H1 (cell line): Measurements from ENCODE around the gene CFAP54. TPM values are rescaled to one million over a fixed set of nuclear protein-coding genes. Genes with fewer than 3 reads are reported as not detected.

Experiments used
- CTCF ChIA-PET: fragments of 300-600 bp; sonication (Branson Sonifier 250); formaldehyde crosslinking; loops from one replicate; lab custom pipeline; 2021; ENCODE audit not compliant: partially characterized antibody; lab: Charles Lee
- POLR2A ChIA-PET: fragments of 300-600 bp; sonication (Branson Sonifier 250); formaldehyde crosslinking; loops from one replicate; lab custom pipeline; 2021; ENCODE audit warnings: inconsistent platforms; ENCODE audit not compliant: partially characterized antibody; lab: Charles Lee
- DNase-seq, 2 experiments: peaks; one replicate each; pipeline versions ENCODE4 v3.0.0 to v3.0.0-alpha.2; 2010 to 2022; ENCODE audit warnings: low spot score in 2 of 2, low read depth in 1 of 2, mixed read lengths in 1 of 2
- FAIRE-seq: peaks from 2 replicates; lab custom pipeline; 2011; peaks lifted over from hg19 to GRCh38; lab: Jason Lieb, UNC
- H2AFZ ChIP-seq: 2 replicates; pipeline ENCODE4 v1.8.1; 2012; ENCODE audit warnings: low read length, inconsistent platforms
- H2AK5ac ChIP-seq: 2 replicates; pipeline ENCODE4 v1.6.1; 2013; ENCODE audit warnings: low read depth, low read length
- H2BK120ac ChIP-seq: replicated peaks from 2 replicates; pipeline ENCODE3; 2013; ENCODE audit warnings: low read depth, low read length, inconsistent platforms
- H2BK12ac ChIP-seq: 2 replicates; pipeline ENCODE4 v1.6.1; 2013; ENCODE audit warnings: low read depth, low read length
- H2BK15ac ChIP-seq: 2 replicates; pipeline ENCODE4 v1.6.1; 2013; ENCODE audit warnings: low read length
- H2BK20ac ChIP-seq: 2 replicates; pipeline ENCODE4 v1.6.1; 2013; ENCODE audit warnings: low read length
- H2BK5ac ChIP-seq: 2 replicates; pipeline ENCODE4 v1.6.1; 2013; ENCODE audit warnings: low read depth, low read length
- H3K14ac ChIP-seq: 2 replicates; pipeline ENCODE4 v1.6.1; 2013; ENCODE audit warnings: inconsistent platforms; ENCODE audit not compliant: insufficient read length
- H3K18ac ChIP-seq: 2 replicates; pipeline ENCODE4 v1.6.1; 2013; ENCODE audit warnings: low read length; ENCODE audit errors: extremely low read depth
- H3K23ac ChIP-seq: 2 replicates; pipeline ENCODE4 v1.6.1; 2013; ENCODE audit warnings: inconsistent platforms; ENCODE audit not compliant: insufficient read length
- H3K23me2 ChIP-seq: 2 replicates; pipeline ENCODE4 v1.6.1; 2013; ENCODE audit warnings: low read depth, low read length
- H3K27ac ChIP-seq: 2 replicates; pipeline ENCODE4 v1.6.1; 2011; ENCODE audit warnings: low read depth, low read length, inconsistent platforms
- H3K27me3 ChIP-seq, 4 experiments: replicated peaks in 1 of 4; 1 replicate in 1 of 4; 2 replicates in 3 of 4; pipeline versions ENCODE4 v1.6.1 to v1.8.1; 2011 to 2013; ENCODE audit warnings: low read length in 3 of 4, mild to moderate bottlenecking in 3 of 4, inconsistent platforms in 2 of 4, mixed read lengths in 2 of 4, moderate library complexity in 1 of 4; ENCODE audit not compliant: control insufficient read depth in 3 of 4, insufficient read depth in 3 of 4; ENCODE audit errors: extremely low read depth in 1 of 4
- H3K36me3 ChIP-seq, 4 experiments: 2 replicates each; pipeline versions ENCODE4 v1.6.1 to v1.8.1; 2011 to 2013; ENCODE audit warnings: mild to moderate bottlenecking in 4 of 4, low read length in 3 of 4, moderate library complexity in 2 of 4, control low read depth in 1 of 4, inconsistent platforms in 1 of 4; ENCODE audit not compliant: insufficient read depth in 4 of 4, control insufficient read depth in 2 of 4
- H3K4ac ChIP-seq: replicated peaks from 2 replicates; pipeline ENCODE3; 2013; ENCODE audit warnings: low read length, low read depth, mixed read lengths, inconsistent platforms; ENCODE audit not compliant: insufficient read length
- H3K4me1 ChIP-seq, 4 experiments: replicated peaks in 1 of 4; 1 replicate in 1 of 4; 2 replicates in 3 of 4; pipeline versions ENCODE4 v1.6.1 to v1.8.1; 2011 to 2013; ENCODE audit warnings: low read length in 3 of 4, inconsistent platforms in 2 of 4, mixed read lengths in 1 of 4; ENCODE audit not compliant: insufficient read depth in 4 of 4, control insufficient read depth in 3 of 4
- H3K4me2 ChIP-seq, 2 experiments: 2 replicates each; pipeline versions ENCODE4 v1.6.1 to v1.8.1; 2011 to 2013; ENCODE audit warnings: low read depth in 2 of 2, low read length in 2 of 2, control low read depth in 1 of 2, inconsistent platforms in 1 of 2, mild to moderate bottlenecking in 1 of 2; ENCODE audit not compliant: insufficient read depth in 1 of 2
- H3K4me3 ChIP-seq, 4 experiments: fragments of 200-600, 300-600 bp in 1 of 4; sonication (generic), shearing (Covaris generic), sonication (Bioruptor Twin) in 1 of 4; 2 replicates each; pipeline versions ENCODE4 v1.5.1 to v1.8.1; 2011 to 2016; ENCODE audit warnings: low read length in 4 of 4, low read depth in 3 of 4, control low read depth in 2 of 4, inconsistent platforms in 2 of 4, mild to moderate bottlenecking in 2 of 4, mixed read lengths in 1 of 4, moderate library complexity in 1 of 4; ENCODE audit not compliant: insufficient read depth in 2 of 4; ENCODE audit errors: extremely low read depth in 1 of 4
- H3K56ac ChIP-seq: replicated peaks from 2 replicates; pipeline ENCODE3; 2013; ENCODE audit warnings: low read depth, mild to moderate bottlenecking, mixed read lengths, low read length, inconsistent platforms; ENCODE audit not compliant: insufficient read length
- H3K79me1 ChIP-seq: 2 replicates; pipeline ENCODE4 v1.6.1; 2013; ENCODE audit warnings: low read depth, low read length, control low read depth
- H3K79me2 ChIP-seq, 2 experiments: 2 replicates each; pipeline versions ENCODE4 v1.6.1 to v1.8.1; 2012 to 2013; ENCODE audit warnings: low read length in 2 of 2, mild to moderate bottlenecking in 2 of 2, inconsistent platforms in 1 of 2; ENCODE audit not compliant: insufficient read depth in 2 of 2, control insufficient read depth in 1 of 2
- H3K9ac ChIP-seq, 4 experiments: replicated peaks in 1 of 4; 1 replicate in 1 of 4; 2 replicates in 3 of 4; pipeline versions ENCODE4 v1.6.1 to v1.8.1; 2011 to 2013; ENCODE audit warnings: low read depth in 3 of 4, low read length in 3 of 4, control low read depth in 2 of 4, mild to moderate bottlenecking in 2 of 4, moderate library complexity in 2 of 4, inconsistent platforms in 1 of 4; ENCODE audit errors: extremely low read depth in 1 of 4
- H3K9me3 ChIP-seq, 2 experiments: 2 replicates each; pipeline versions ENCODE4 v1.6.1 to v1.8.1; 2012 to 2013; ENCODE audit warnings: mild to moderate bottlenecking in 2 of 2, moderate library complexity in 2 of 2, control low read depth in 1 of 2, inconsistent platforms in 1 of 2, low read depth in 1 of 2, low read length in 1 of 2, mixed read lengths in 1 of 2; ENCODE audit not compliant: insufficient read depth in 2 of 2
- H4K20me1 ChIP-seq, 2 experiments: replicated peaks in 1 of 2; 2 replicates each; pipeline versions ENCODE3 to v1.8.1; 2011 to 2013; ENCODE audit warnings: inconsistent platforms in 2 of 2, low read length in 2 of 2, mild to moderate bottlenecking in 1 of 2; ENCODE audit not compliant: insufficient read depth in 2 of 2, control insufficient read depth in 1 of 2
- H4K5ac ChIP-seq: 2 replicates; pipeline ENCODE4 v1.6.1; 2013; ENCODE audit warnings: low read length, low read depth, mixed read lengths, inconsistent platforms; ENCODE audit not compliant: insufficient read length
- H4K8ac ChIP-seq: 2 replicates; pipeline ENCODE4 v1.8.0; 2013; ENCODE audit warnings: mild to moderate bottlenecking, moderate library complexity, low read length, inconsistent platforms; ENCODE audit not compliant: insufficient read depth; ENCODE audit errors: extremely low read depth
- H4K91ac ChIP-seq: replicated peaks from 2 replicates; pipeline ENCODE3; 2013; ENCODE audit warnings: low read length, mixed read lengths, inconsistent platforms; ENCODE audit not compliant: insufficient read length
- EGR1 ChIP-seq: IDR thresholded peaks from 2 replicates; pipeline ENCODE4 v1.6.1; 2011; ENCODE audit warnings: low read depth, low read length, borderline replicate concordance
- HDAC6 ChIP-seq: IDR thresholded peaks from one replicate; pipeline ENCODE4 v1.7.1; 2012; ENCODE audit warnings: low read depth, mild to moderate bottlenecking, inconsistent platforms, low read length, moderate library complexity
- JUN ChIP-seq: IDR thresholded peaks from 2 replicates; pipeline ENCODE4 v1.6.1; 2011; ENCODE audit warnings: low read depth, mild to moderate bottlenecking, improper control_type of control experiment, low read length
- JUND ChIP-seq: IDR thresholded peaks from 2 replicates; pipeline ENCODE4 v1.6.1; 2011; ENCODE audit warnings: mild to moderate bottlenecking, improper control_type of control experiment, low read length
- MAFK ChIP-seq: IDR thresholded peaks from 2 replicates; pipeline ENCODE4 v1.6.1; 2012; ENCODE audit warnings: low read depth, mild to moderate bottlenecking, improper control_type of control experiment, low read length
- NRF1 ChIP-seq: IDR thresholded peaks from 2 replicates; pipeline ENCODE4 v1.6.1; 2011; ENCODE audit warnings: mild to moderate bottlenecking, low read depth, low read length, improper control_type of control experiment
- PHF8 ChIP-seq: fragments of 200-600 bp; sonication (generic); conservative IDR thresholded peaks from 2 replicates; pipeline ENCODE4 v1.7.1; 2012; ENCODE audit warnings: low read depth, mild to moderate bottlenecking, inconsistent platforms, low read length, moderate library complexity
- RAD21 ChIP-seq, 2 experiments: IDR thresholded peaks in 1 of 2; conservative IDR thresholded peaks in 1 of 2; 2 replicates each; pipeline ENCODE4 v1.6.1; 2011; ENCODE audit warnings: low read depth in 2 of 2, low read length in 2 of 2, improper control_type of control experiment in 1 of 2, inconsistent platforms in 1 of 2, mild to moderate bottlenecking in 1 of 2, moderate library complexity in 1 of 2
- SIN3A ChIP-seq, 2 experiments: IDR thresholded peaks in 1 of 2; conservative IDR thresholded peaks in 1 of 2; 2 replicates each; pipeline ENCODE4 v1.6.1; 2011 to 2012; ENCODE audit warnings: low read length in 2 of 2, improper control_type of control experiment in 1 of 2, low read depth in 1 of 2, mild to moderate bottlenecking in 1 of 2
- SIRT6 ChIP-seq: IDR thresholded peaks from one replicate; pipeline ENCODE4 v1.7.1; 2012; ENCODE audit warnings: low read length, inconsistent platforms
- SRF ChIP-seq: IDR thresholded peaks from 2 replicates; pipeline ENCODE4 v1.6.1; 2011; ENCODE audit warnings: mild to moderate bottlenecking, low read depth, low read length, moderate library complexity
- TCF12 ChIP-seq: IDR thresholded peaks from 2 replicates; pipeline ENCODE4 v1.6.1; 2011; ENCODE audit warnings: low read depth, mild to moderate bottlenecking, low read length
- ZNF274 ChIP-seq: IDR thresholded peaks from 2 replicates; pipeline ENCODE4 v1.7.0; 2012; ENCODE audit warnings: low read length, borderline replicate concordance; ENCODE audit errors: extremely low read depth
- WGBS, 2 experiments: shearing (Covaris generic) in 1 of 2; methylation state at CpG; one replicate each; pipeline versions ENCODE4 v1.1.6 to v1.1.7; 2013 to 2015; ENCODE audit warnings: low lambda C conversion rate in 2 of 2, mixed read lengths in 2 of 2, inconsistent platforms in 1 of 2, low coverage in 1 of 2, missing lambda C conversion rate in 1 of 2; ENCODE audit not compliant: insufficient replicate concordance in 2 of 2, insufficient coverage in 1 of 2, insufficient read length in 1 of 2; ENCODE audit errors: extremely low coverage in 1 of 2, missing lambda C conversion rate in 1 of 2; 5-methylcytosine and 5-hydroxymethylcytosine counted together
- polyA plus RNA-seq, 7 experiments: library from polyadenylated mRNA; depleted of rRNA in 3 of 7; stranded (reverse) in 5 of 7; unstranded in 2 of 7; fragments of >200 nt in 5 of 7; fragments of 200-250 nt in 2 of 7; gene quantifications; 1 replicate in 5 of 7; 2 replicates in 1 of 7; 4 replicates in 1 of 7; pipeline versions ENCODE4 v1.2.1 to v1.2.3, GENCODE V29; 2011 to 2013; ENCODE audit warnings: missing spikeins in 2 of 7, mixed read lengths in 2 of 7
- total RNA-seq: library from RNA; stranded (reverse); fragmentation: NEBNext Ultra II Directional; extraction: Animal tissue kit (Norgen Biotek cat#: 25700); gene quantifications from 2 replicates; pipeline ENCODE4 v1.2.1, GENCODE V29; 2021

The CFAP54 gene
- total and polyA plus RNA-seq, 2 of the 8 experiments (the other 6 are each of a cell fraction or from before 2014, with no cell fraction given): 0.17 to 0.33 TPM

DNA sequence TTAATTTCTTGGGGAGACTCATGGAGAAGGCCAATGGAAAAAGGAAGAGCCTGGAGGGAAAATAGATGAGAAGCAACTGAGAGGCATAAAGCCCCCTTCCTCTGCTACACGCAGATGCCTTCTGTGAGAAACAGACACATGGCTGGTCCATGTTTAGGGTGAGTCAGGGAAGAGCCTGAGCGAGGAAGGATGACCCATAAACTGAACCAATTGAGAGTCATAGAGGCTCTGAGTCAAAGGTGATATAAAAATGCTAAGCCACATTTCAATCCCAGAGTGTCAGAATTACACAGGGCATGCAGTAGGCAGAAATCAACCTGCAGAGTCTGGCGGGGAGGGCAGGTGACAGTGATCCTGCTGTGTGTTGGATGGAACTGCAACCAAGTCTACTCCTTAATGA, 387.6 kb downstream of the CFAP54 start:
- Histone ChIP-seq H2BK120ac (no peak overlapping the region), H3K23me2 (no peaks in the 10 kb centered on the region), H3K79me1 (no peaks in the 10 kb centered on the region), H3K4ac (no peak overlapping the region), H4K5ac (no peak overlapping the region), H3K56ac (no peak overlapping the region), H4K8ac (no peak overlapping the region), H3K4me3 (no peak overlapping the region), H3K9me3 (no peaks in the 10 kb centered on the region), H4K20me1 (no peaks in the 10 kb centered on the region), H3K36me3 (no peaks in the 10 kb centered on the region), H3K4me1 (no peaks in the 10 kb centered on the region), H3K27me3 (no peaks in the 10 kb centered on the region), H2BK20ac (no peak overlapping the region), H3K9ac (no peak overlapping the region), H3K14ac (no peak overlapping the region), H2BK15ac (no peak overlapping the region), H4K91ac (no peak overlapping the region), H2AFZ (no peak overlapping the region), H2AK5ac (no peak overlapping the region), H3K23ac (no peak overlapping the region), H2BK12ac (no peak overlapping the region), H3K27ac (no peak overlapping the region), H3K4me2 (no peak overlapping the region), H3K79me2 (no peaks in the 10 kb centered on the region), H3K18ac (no peak overlapping the region), H2BK5ac (no peak overlapping the region)
- POLR2A ChIA-PET: no interaction called here
- FAIRE-seq: no peak
- DNase-seq: no peak
- WGBS, 2 experiments: 94% methylated on average over 3 of the region's 3 CpGs; no CpG with 5 or more reads in 1 of the 2 experiments
- CTCF ChIA-PET: no interaction called here
- TF ChIP-seq NRF1 (no peak), EGR1 (no peak), MAFK (no peak), JUND (no peak), JUN (no peak), RAD21 (IDR thresholded peaks at IDR 0.05 in 1 of 2, conservative IDR thresholded peaks at IDR 0.05 in 1 of 2; ENCODE audit: low read depth in 2 of 2, low read length in 2 of 2) (no peak), SIN3A (conservative IDR thresholded peaks at IDR 0.05 in 1 of 2, IDR thresholded peaks at IDR 0.05 in 1 of 2; ENCODE audit: low read depth in 1 of 2, low read length in 2 of 2) (no peak), SRF (no peak), ZNF274 (no peak), PHF8 (no peak), SIRT6 (no peak), TCF12 (no peak), HDAC6 (no peak)
